ENCODE data around the gene GALNT9. TPM values are rescaled to one million over a fixed set of nuclear protein-coding genes. Genes with fewer than 3 reads are reported as not detected.

Gene GALNT9
- total RNA-seq, 4 donors from 2014 or later: 0.17 to 0.58 (median 0.46) TPM

GRCh38 chr12:132251310-132251709 is 78.1 kb downstream of the GALNT9 start:
- no peak for DNase-seq (ENCODE audit: extremely low spot score)
- no peaks in the 10 kb centered on the region for H3K9me3 ChIP-seq
- TF ChIP-seq, protein P1, sequence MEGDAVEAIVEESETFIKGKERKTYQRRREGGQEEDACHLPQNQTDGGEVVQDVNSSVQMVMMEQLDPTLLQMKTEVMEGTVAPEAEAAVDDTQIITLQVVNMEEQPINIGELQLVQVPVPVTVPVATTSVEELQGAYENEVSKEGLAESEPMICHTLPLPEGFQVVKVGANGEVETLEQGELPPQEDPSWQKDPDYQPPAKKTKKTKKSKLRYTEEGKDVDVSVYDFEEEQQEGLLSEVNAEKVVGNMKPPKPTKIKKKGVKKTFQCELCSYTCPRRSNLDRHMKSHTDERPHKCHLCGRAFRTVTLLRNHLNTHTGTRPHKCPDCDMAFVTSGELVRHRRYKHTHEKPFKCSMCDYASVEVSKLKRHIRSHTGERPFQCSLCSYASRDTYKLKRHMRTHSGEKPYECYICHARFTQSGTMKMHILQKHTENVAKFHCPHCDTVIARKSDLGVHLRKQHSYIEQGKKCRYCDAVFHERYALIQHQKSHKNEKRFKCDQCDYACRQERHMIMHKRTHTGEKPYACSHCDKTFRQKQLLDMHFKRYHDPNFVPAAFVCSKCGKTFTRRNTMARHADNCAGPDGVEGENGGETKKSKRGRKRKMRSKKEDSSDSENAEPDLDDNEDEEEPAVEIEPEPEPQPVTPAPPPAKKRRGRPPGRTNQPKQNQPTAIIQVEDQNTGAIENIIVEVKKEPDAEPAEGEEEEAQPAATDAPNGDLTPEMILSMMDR (IDR thresholded peaks at IDR 0.05): no peak
- TF ChIP-seq POLR2A (IDR thresholded peaks at IDR 0.05; ENCODE audit: low read depth): no peak
- no peak for TF ChIP-seq EP300 (IDR thresholded peaks at IDR 0.05)
- no peak for TF ChIP-seq POLR2AphosphoS5 (IDR thresholded peaks at IDR 0.05)
- H3K36me3 ChIP-seq: no peaks in the 10 kb centered on the region
- 81% methylated on average over 14 of the region's 18 CpGs for WGBS
- intact Hi-C loops (cut with DNase I): no loop called here
- H3K27ac ChIP-seq (replicated peaks in 1 of 4): no peak overlapping the region
- no peaks in the 10 kb centered on the region for H3K4me1 ChIP-seq
- peaks cover 0 to 39% (median 0%) of the 10 kb centered on the region in 4 donors for H3K27me3 ChIP-seq
- no peak overlapping the region for H3K4me3 ChIP-seq

DNA sequence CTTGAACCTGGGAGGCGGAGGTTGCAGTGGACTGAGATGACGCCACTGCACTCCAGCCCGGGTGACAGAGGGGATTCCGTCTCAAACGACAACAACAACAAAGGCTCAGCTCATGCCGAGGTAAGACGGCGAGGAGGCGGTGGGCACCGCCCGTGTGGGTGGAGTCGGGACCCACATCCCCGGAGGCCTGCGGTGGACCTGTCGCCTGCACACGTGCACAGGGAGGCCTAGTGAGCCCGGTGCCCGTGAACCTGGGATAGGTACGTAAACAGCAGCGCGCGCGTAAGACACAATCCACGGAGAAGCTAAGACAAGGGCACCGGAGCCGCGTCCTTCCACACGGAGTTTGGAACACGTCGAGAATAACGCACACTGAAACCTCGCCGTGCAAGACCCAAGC is 78.7 kb downstream of the GALNT9 start:
- Histone ChIP-seq H3K9me3 (no peaks in the 10 kb centered on the region), H3K36me3 (no peaks in the 10 kb centered on the region), H3K27ac (replicated peaks in 1 of 4) (no peak overlapping the region), H3K4me3 (no peak overlapping the region), H3K27me3 (peaks cover 0 to 41% (median 0%) of the 10 kb centered on the region in 4 donors), H3K4me1 (no peaks in the 10 kb centered on the region)
- DNase-seq (ENCODE audit: extremely low spot score): no peak
- TF ChIP-seq EP300 (IDR thresholded peaks at IDR 0.05): no peak
- no peak for TF ChIP-seq POLR2A (IDR thresholded peaks at IDR 0.05; ENCODE audit: low read depth)
- TF ChIP-seq POLR2AphosphoS5 (IDR thresholded peaks at IDR 0.05): no peak
- TF ChIP-seq, protein P1 (IDR thresholded peaks at IDR 0.05): no peak
- 93% methylated on average over 22 of the region's 33 CpGs for WGBS
- intact Hi-C loops (cut with DNase I): no loop called here

- intact Hi-C loops (cut with DNase I): no loop called here
- Histone ChIP-seq H3K36me3 (no peaks in the 10 kb centered on the region), H3K9me3 (no peaks in the 10 kb centered on the region), H3K4me3 (no peak overlapping the region), H3K27ac (replicated peaks in 1 of 4) (no peak overlapping the region), H3K4me1 (no peaks in the 10 kb centered on the region), H3K27me3 (peaks cover 0 to 47% (median 0%) of the 10 kb centered on the region in 4 donors)
- no peak for TF ChIP-seq EP300 (IDR thresholded peaks at IDR 0.05)
- no peak for TF ChIP-seq POLR2A (IDR thresholded peaks at IDR 0.05; ENCODE audit: low read depth)
- no peak for DNase-seq (ENCODE audit: extremely low spot score)
- WGBS: 87% methylated on average over 38 of the region's 39 CpGs
Measured at GRCh38 chr12:132249689-132250478, 79.5 kb downstream of the GALNT9 start.

GRCh38 chr12:132248453-132249167 is 80.8 kb downstream of the GALNT9 start:
- H3K4me3 ChIP-seq: no peak overlapping the region
- no peak for DNase-seq (ENCODE audit: extremely low spot score)
- TF ChIP-seq POLR2A (IDR thresholded peaks at IDR 0.05; ENCODE audit: low read depth) (no peak), EP300 (IDR thresholded peaks at IDR 0.05) (no peak)
- no peaks in the 10 kb centered on the region for H3K9me3 ChIP-seq
- WGBS: 60% methylated on average over 16 of the region's 16 CpGs
- no peak overlapping the region for H3K27ac ChIP-seq (replicated peaks in 1 of 4)
- no peaks in the 10 kb centered on the region for H3K36me3 ChIP-seq
- H3K4me1 ChIP-seq: no peaks in the 10 kb centered on the region
- intact Hi-C loops (cut with DNase I): no loop called here
- H3K27me3 ChIP-seq: peaks cover 0 to 47% (median 0%) of the 10 kb centered on the region in 4 donors

GRCh38 chr12:132247718-132248452 is 81.5 kb downstream of the GALNT9 start:
- Histone ChIP-seq H3K4me3 (no peak overlapping the region), H3K27ac (replicated peaks in 1 of 4) (no peak overlapping the region), H3K36me3 (no peaks in the 10 kb centered on the region), H3K4me1 (no peaks in the 10 kb centered on the region), H3K9me3 (no peaks in the 10 kb centered on the region), H3K27me3 (peaks cover 0 to 47% (median 0%) of the 10 kb centered on the region in 4 donors)
- intact Hi-C loops (cut with DNase I): no loop called here
- TF ChIP-seq EP300 (IDR thresholded peaks at IDR 0.05) (no peak), POLR2AphosphoS5 (IDR thresholded peaks at IDR 0.05) (no peak), POLR2A (IDR thresholded peaks at IDR 0.05; ENCODE audit: low read depth) (no peak)
- TF ChIP-seq, protein P1 (IDR thresholded peaks at IDR 0.05): no peak
- WGBS: 90% methylated on average over 31 of the region's 35 CpGs
- no peak for DNase-seq (ENCODE audit: extremely low spot score)
